Kidney epithelial cell (primary cell): Measurements from ENCODE around the gene ALG10. TPM values are rescaled to one million over a fixed set of nuclear protein-coding genes. Genes with fewer than 3 reads are reported as not detected.

Source experiments
- DNase-seq: peaks from one replicate; pipeline ENCODE4 v3.0.0-alpha.2; 2010; ENCODE audit warnings: low read depth
- H3K27me3 ChIP-seq: 2 replicates; pipeline ENCODE4 v1.6.0; 2011; ENCODE audit warnings: low read length; ENCODE audit not compliant: control insufficient read depth, insufficient read depth
- H3K36me3 ChIP-seq: 2 replicates; pipeline ENCODE4 v1.5.1; 2011; ENCODE audit warnings: low read length; ENCODE audit not compliant: control insufficient read depth, insufficient read depth
- H3K4me3 ChIP-seq: 2 replicates; pipeline ENCODE4 v1.5.1; 2011; ENCODE audit warnings: low read depth, mild to moderate bottlenecking, control low read depth, low read length
- total RNA-seq: library from RNA; depleted of rRNA; stranded (reverse); fragments of >200 nt; gene quantifications from 2 replicates; pipeline ENCODE4 v1.2.3, GENCODE V29; 2015
- TF ChIP-seq, protein P1 (sequence below): IDR thresholded peaks from 2 replicates; pipeline ENCODE4 v1.5.1; 2011; ENCODE audit warnings: mild to moderate bottlenecking, moderate library complexity, low read length, control low read depth, inconsistent platforms; ENCODE audit not compliant: insufficient read depth, poor library complexity, severe bottlenecking

The ALG10 gene
- total RNA-seq, 1 donor from 2014 or later = 7.7 TPM

DNA sequence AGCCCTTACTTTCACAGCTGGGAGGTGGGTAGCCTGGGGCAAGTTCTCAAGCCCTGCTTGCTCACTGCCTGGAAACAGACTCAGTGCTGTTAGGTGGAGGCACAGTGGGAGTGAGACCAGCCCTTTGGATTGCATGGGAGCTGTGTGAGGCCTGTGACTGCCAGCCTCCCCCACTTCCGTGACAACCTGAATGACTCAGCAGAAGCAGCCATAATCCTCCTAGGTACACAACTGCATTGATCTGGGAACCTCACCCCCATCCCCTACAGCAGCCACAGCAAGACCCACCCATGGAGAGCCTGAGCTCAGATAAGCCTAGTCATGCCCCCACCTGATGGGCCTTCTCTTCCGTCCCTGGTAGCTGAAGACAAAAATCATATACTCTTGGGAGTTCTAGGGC is 26.4 kb downstream of the ALG10 start:
- no peak overlapping the region for H3K4me3 ChIP-seq
- H3K27me3 ChIP-seq = no peaks in the 10 kb centered on the region
- no peak for DNase-seq
- TF ChIP-seq, protein P1, sequence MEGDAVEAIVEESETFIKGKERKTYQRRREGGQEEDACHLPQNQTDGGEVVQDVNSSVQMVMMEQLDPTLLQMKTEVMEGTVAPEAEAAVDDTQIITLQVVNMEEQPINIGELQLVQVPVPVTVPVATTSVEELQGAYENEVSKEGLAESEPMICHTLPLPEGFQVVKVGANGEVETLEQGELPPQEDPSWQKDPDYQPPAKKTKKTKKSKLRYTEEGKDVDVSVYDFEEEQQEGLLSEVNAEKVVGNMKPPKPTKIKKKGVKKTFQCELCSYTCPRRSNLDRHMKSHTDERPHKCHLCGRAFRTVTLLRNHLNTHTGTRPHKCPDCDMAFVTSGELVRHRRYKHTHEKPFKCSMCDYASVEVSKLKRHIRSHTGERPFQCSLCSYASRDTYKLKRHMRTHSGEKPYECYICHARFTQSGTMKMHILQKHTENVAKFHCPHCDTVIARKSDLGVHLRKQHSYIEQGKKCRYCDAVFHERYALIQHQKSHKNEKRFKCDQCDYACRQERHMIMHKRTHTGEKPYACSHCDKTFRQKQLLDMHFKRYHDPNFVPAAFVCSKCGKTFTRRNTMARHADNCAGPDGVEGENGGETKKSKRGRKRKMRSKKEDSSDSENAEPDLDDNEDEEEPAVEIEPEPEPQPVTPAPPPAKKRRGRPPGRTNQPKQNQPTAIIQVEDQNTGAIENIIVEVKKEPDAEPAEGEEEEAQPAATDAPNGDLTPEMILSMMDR = no peak
- no peaks in the 10 kb centered on the region for H3K36me3 ChIP-seq

GRCh38 chr12:34051486-34051885 is 29.2 kb downstream of the ALG10 start:
- H3K27me3 ChIP-seq = no peaks in the 10 kb centered on the region
- H3K36me3 ChIP-seq = no peaks in the 10 kb centered on the region
- TF ChIP-seq, protein P1 = no peak
- no peak overlapping the region for H3K4me3 ChIP-seq
- DNase-seq = no peak

GRCh38 chr12:34054938-34055337 is 32.6 kb downstream of the ALG10 start:
- Histone ChIP-seq H3K4me3 (no peak overlapping the region), H3K27me3 (no peaks in the 10 kb centered on the region), H3K36me3 (no peaks in the 10 kb centered on the region)
- DNase-seq = no peak
- TF ChIP-seq, protein P1 = no peak
